ENCODE measurements around the gene RAD52. TPM values are rescaled to one million over a fixed set of nuclear protein-coding genes. Genes with fewer than 3 reads are reported as not detected.

The RAD52 gene
- polyA plus RNA-seq, 3 donors: 0.79 to 14.3 (median 1.1) TPM

- no peaks in the 10 kb centered on the region for H3K9me3 ChIP-seq (replicated peaks in 1 of 2; ENCODE audit: control insufficient read depth in 1 of 2, insufficient read depth in 1 of 2, low read length in 2 of 2)
- no peaks in the 10 kb centered on the region for H3K79me2 ChIP-seq (ENCODE audit: insufficient read depth, low read length)
- no peak overlapping the region for H3K4me2 ChIP-seq (replicated peaks; ENCODE audit: extremely low read depth, low read length, poor library complexity, severe bottlenecking)
- no peaks in the 10 kb centered on the region for H4K20me1 ChIP-seq (ENCODE audit: insufficient read depth, low read length)
- no peak overlapping the region for H3K4me3 ChIP-seq (replicated peaks in 1 of 3; ENCODE audit: low read depth in 2 of 3, low read length in 3 of 3)
- no peak for DNase-seq
- no peak overlapping the region for H3K27ac ChIP-seq (ENCODE audit: low read depth in 1 of 2, low read length in 2 of 2)
- H3K27me3 ChIP-seq (ENCODE audit: control insufficient read depth in 2 of 2, insufficient read depth in 2 of 2, low read length in 2 of 2): no peaks in the 10 kb centered on the region
- no peaks in the 10 kb centered on the region for H3K36me3 ChIP-seq (replicated peaks in 1 of 2; ENCODE audit: control insufficient read depth in 1 of 2, insufficient read depth in 2 of 2, low read length in 2 of 2)
- intact Hi-C loops (cut with micrococcal nuclease): loop anchor here in 1 of 2 donors (10.0 kb wide), 1 partner anchor 61 kb away; no protein-coding TSS in a partner anchor
- TF ChIP-seq CTCF (IDR thresholded peaks at IDR 0.05): no peak
- H2AFZ ChIP-seq (ENCODE audit: insufficient read depth, low read depth, low read length, poor library complexity, severe bottlenecking): no peak overlapping the region
- WGBS (ENCODE audit: insufficient coverage): 100% methylated on average over 2 of the region's 6 CpGs
- H3K27ac Mint-ChIP-seq: no peak overlapping the region
- no peaks in the 10 kb centered on the region for H3K36me3 Mint-ChIP-seq
- H3K4me3 Mint-ChIP-seq: no peak overlapping the region
- H3K9ac ChIP-seq (ENCODE audit: insufficient read depth, low read length, poor library complexity, severe bottlenecking): no peak overlapping the region
- H3K27me3 Mint-ChIP-seq (ENCODE audit: low read depth in 3 of 3): peaks cover 0 to 2% (median 1%) of the 10 kb centered on the region in 3 donors
- peaks cover 7 to 11% of the 10 kb centered on the region in 2 donors for H3K4me1 ChIP-seq (ENCODE audit: control insufficient read depth in 1 of 2, insufficient read depth in 2 of 2, low read length in 2 of 2)
- H3K4me1 Mint-ChIP-seq: peaks cover 15% of the 10 kb centered on the region
- peaks cover 0 to 2% (median 0%) of the 10 kb centered on the region in 7 donors for H3K9me3 Mint-ChIP-seq
Measured at GRCh38 chr12:955939-956338, 6.4 kb upstream of the RAD52 start.

GRCh38 chr12:954741-955140 is 5.2 kb upstream of the RAD52 start:
- no peak for DNase-seq
- H3K9me3 Mint-ChIP-seq: peaks cover 0 to 2% (median 0%) of the 10 kb centered on the region in 7 donors
- no peaks in the 10 kb centered on the region for H3K36me3 ChIP-seq (replicated peaks in 1 of 2; ENCODE audit: control insufficient read depth in 1 of 2, insufficient read depth in 2 of 2, low read length in 2 of 2)
- H3K36me3 Mint-ChIP-seq: no peaks in the 10 kb centered on the region
- TF ChIP-seq CTCF (IDR thresholded peaks at IDR 0.05): no peak
- no peak overlapping the region for H3K27ac Mint-ChIP-seq
- H3K9me3 ChIP-seq (replicated peaks in 1 of 2; ENCODE audit: control insufficient read depth in 1 of 2, insufficient read depth in 1 of 2, low read length in 2 of 2): no peaks in the 10 kb centered on the region
- H3K27ac ChIP-seq (ENCODE audit: low read depth in 1 of 2, low read length in 2 of 2): no peak overlapping the region
- H3K27me3 ChIP-seq (ENCODE audit: control insufficient read depth in 2 of 2, insufficient read depth in 2 of 2, low read length in 2 of 2): no peaks in the 10 kb centered on the region
- no peak overlapping the region for H3K9ac ChIP-seq (ENCODE audit: insufficient read depth, low read length, poor library complexity, severe bottlenecking)
- H4K20me1 ChIP-seq (ENCODE audit: insufficient read depth, low read length): no peaks in the 10 kb centered on the region
- H3K27me3 Mint-ChIP-seq (ENCODE audit: low read depth in 3 of 3): no peaks in the 10 kb centered on the region
- H3K4me3 ChIP-seq (replicated peaks in 1 of 3; ENCODE audit: low read depth in 2 of 3, low read length in 3 of 3): no peak overlapping the region
- intact Hi-C loops (cut with micrococcal nuclease): loop anchor here (5.0 to 10.0 kb wide), 2 partner anchors 33 to 60 kb away; no protein-coding TSS in a partner anchor
- H2AFZ ChIP-seq (ENCODE audit: insufficient read depth, low read depth, low read length, poor library complexity, severe bottlenecking): no peak overlapping the region
- no peaks in the 10 kb centered on the region for H3K79me2 ChIP-seq (ENCODE audit: insufficient read depth, low read length)
- peaks cover 10 to 11% of the 10 kb centered on the region in 2 donors for H3K4me1 ChIP-seq (ENCODE audit: control insufficient read depth in 1 of 2, insufficient read depth in 2 of 2, low read length in 2 of 2)
- no peak overlapping the region for H3K4me2 ChIP-seq (replicated peaks; ENCODE audit: extremely low read depth, low read length, poor library complexity, severe bottlenecking)
- no peak overlapping the region for H3K4me3 Mint-ChIP-seq
- H3K4me1 Mint-ChIP-seq: peaks cover 15% of the 10 kb centered on the region

Measured in CD14-positive monocyte (primary cell).